ENCODE data around the gene ADAR.

The ADAR gene

GRCh38 chr1:154539486-154540483 lies 68.2 kb downstream of the ADAR start:
- FAIRE-seq: no peak
- DNase-seq (ENCODE audit: extremely low spot score, insufficient read length, low read depth): no peak

GRCh38 chr1:154536570-154536969 lies 71.4 kb downstream of the ADAR start:
- FAIRE-seq: no peak
- DNase-seq (ENCODE audit: extremely low spot score, insufficient read length, low read depth): no peak

DNA sequence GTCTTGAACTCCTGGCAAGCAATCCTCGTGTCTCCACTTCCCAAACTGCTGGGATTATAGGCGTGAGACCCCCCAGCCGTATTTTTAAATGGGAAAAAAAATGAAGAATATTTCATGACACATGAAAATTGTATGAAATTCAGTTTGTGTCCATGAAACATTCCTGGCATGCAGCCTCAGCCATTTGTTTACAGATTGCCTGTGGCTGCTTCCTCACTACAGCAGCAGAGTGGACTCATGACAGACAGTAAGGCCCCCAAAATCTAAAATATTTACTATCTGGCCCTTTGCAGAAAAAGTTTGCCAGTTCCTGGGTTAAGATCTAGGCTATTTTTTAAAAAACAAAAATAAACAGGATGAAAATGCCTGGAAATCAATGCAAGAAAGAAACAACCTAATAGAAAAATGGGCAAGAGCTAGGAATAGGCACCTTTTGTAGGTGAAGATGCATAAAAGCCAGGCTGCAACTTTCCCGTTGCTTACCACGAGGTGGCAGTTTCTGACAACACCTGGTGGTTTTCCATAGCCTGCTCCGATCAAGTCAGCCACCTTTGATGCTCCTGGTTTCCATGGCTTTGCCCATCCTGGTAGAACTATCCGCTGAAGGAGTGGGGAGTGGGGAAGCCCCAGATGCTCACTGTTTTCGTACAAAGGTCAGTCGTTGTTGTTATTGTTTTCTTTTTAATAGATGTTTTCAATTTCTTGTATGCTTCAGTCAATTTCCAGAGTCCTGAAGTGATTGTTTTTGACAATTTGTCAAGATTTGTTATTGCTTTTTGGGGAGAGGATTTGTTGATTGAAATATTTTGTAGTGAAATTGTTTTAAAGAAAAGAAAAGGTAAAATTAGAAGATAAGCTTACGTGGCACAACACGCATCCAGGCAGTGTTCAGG lies 73.8 kb downstream of the ADAR start:
- DNase-seq (ENCODE audit: extremely low spot score, insufficient read length, low read depth) (no peak), FAIRE-seq (peak; percentile 42)
